Right renal pelvis (tissue), 4 donors: ENCODE results near the gene FADD. TPM values are rescaled to one million over a fixed set of nuclear protein-coding genes. Genes with fewer than 3 reads are reported as not detected.
A peak's percentile ranks its signal among the peaks of the same experiment; 100 is the strongest.

Experiments
- DNase-seq, 4 donors: peaks; one replicate each; pipeline ENCODE4 v3.0.0-alpha.2; 2013; ENCODE audit warnings: low read depth in 4 of 4, low spot score in 3 of 4, missing footprints in 1 of 4
- polyA plus RNA-seq, 4 donors: library from polyadenylated mRNA; unstranded; fragments of 120-200 nt; gene quantifications; one replicate each; pipeline ENCODE4 v1.2.1, GENCODE V29; 2013; ENCODE audit not compliant: insufficient read length in 4 of 4

Gene FADD
- polyA plus RNA-seq = 10 to 100 TPM; 15.7 to 21.6 (median 17.0) TPM

DNA sequence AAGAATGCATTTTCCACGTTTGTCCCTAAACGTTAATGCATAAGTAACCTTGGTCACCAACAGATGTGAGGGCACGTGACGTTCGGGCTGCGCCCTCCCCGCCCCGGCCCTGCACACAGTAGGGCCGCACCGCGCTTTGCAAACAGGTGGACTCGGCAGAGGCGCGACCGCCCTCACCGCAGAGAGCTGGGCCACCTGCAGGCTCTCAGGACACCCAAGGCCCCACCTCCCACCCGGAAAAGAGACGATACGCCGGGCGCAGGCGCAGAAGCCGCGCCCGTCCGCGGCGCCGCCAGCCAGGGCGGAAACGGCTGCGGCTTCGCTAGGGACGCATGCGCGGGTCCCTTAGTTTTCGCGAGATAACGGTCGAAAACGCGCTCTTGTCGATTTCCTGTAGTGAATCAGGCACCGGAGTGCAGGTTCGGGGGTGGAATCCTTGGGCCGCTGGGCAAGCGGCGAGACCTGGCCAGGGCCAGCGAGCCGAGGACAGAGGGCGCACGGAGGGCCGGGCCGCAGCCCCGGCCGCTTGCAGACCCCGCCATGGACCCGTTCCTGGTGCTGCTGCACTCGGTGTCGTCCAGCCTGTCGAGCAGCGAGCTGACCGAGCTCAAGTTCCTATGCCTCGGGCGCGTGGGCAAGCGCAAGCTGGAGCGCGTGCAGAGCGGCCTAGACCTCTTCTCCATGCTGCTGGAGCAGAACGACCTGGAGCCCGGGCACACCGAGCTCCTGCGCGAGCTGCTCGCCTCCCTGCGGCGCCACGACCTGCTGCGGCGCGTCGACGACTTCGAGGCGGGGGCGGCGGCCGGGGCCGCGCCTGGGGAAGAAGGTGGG is at the start of gene FADD:
TSS of gene FADD (plus strand) at position 377 of the 831 bp plus-strand sequence. CDS start at position 541, 164 bp downstream.
- DNase-seq = peak; percentile 88 to 91 (median 90)

DNA sequence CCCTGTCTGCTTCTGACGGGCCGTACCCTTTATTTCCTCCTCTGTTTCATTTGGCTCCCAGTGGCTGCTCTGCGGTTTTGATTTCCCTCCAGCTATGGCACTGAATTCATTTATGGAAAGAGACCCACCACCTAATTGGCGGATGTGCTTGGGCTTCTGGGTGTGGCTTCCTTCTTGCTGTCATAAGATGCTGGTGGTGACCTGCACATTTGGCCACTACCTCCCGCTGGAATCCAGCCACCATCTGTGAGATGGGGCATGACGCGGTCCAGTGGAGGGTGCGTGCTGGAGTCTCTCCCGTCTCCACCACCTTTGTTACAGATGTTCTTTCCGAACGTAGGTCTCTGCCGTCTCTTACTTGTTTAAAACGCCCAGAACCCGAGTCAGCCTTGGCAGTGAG is 47.7 kb upstream of the FADD start:
- DNase-seq = no peak

DNA sequence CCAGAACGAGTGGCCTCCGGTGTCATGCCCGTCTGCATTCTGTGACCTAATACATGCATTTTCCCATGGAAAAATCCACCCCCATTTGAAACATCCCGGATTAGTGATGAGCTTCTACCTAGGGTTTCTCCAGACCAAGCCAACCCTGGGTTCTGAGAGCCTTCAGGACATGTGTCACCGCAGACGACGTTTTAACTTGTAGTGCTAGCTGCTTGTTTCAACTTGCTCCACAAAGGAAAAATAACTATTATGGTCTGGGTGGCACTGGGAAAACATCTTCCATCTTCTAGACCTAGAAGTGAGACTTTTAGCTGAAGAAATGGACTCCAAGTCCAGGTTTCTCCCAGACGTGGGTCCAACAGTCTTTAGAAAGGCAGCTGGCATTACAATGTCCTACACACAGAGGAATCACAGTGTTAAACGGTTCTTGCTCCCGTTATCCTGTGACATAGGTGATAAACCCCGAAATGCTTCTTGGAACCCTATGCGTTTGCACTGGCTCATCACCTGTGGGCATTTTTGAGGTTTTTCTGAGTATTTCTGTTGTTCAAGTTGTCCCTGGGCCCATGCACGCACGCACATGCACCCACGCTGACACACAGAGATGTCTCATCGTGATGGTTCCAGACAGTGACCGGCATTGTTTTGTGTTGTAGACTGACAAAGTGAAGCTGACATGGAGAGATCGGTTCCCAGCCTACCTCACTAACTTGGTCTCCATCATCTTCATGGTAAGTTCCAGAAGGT is 46.6 kb upstream of the FADD start:
- DNase-seq = no peak

DNA sequence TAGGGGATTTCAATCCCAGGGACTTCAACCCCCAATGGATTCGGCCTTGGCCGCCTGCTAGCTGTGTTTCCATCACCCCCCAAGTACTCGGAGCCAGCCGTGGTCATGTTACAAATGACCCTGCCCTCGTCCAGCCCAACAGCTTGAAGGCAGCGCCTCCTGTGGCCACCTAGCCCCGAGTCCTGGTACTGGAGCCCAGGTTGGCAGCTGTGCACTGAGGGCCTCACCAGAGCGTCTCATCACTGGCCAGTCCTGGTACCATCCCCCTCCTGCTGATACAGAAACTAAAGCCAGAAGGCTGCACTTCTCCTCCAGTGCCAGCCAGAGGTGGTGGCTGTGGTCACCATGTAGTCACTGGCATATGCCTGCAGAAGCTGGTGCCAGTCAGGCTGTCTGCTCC is 44.9 kb upstream of the FADD start:
- no peak for DNase-seq

DNA sequence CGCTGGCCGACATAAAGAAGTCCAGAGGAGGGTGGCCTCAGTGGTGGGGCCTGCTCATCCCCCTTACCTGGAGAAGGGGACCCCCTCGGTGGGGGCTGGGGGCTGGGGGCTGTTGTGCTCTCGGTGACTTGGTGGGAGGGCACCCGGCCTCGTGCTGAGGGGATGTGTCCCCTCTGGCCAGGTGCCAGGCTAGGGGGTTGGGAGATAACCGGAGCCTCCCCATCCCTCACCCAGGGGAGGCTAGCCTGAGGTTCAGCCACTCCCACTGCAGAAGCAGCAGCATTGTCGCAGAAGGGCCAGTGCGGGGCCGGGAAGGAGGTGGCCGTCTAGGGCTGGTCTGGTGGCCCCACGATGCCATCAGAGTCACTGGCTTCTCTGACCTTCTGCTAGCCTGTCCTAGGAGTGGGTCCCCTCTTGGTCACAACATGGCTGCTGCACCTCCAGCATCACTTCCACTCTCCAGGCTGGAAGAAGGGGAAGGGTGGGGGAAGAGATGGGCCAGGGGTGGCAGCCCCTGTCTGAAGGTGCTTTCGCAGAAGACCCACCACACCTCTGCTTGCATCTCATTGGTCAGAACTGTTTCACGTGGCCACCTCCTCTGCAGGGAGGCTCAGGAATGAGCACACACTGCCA is 44.2 kb upstream of the FADD start:
- no peak for DNase-seq

GRCh38 chr11:70159627-70160570 is 43.2 kb upstream of the FADD start:
- DNase-seq = no peak

DNA sequence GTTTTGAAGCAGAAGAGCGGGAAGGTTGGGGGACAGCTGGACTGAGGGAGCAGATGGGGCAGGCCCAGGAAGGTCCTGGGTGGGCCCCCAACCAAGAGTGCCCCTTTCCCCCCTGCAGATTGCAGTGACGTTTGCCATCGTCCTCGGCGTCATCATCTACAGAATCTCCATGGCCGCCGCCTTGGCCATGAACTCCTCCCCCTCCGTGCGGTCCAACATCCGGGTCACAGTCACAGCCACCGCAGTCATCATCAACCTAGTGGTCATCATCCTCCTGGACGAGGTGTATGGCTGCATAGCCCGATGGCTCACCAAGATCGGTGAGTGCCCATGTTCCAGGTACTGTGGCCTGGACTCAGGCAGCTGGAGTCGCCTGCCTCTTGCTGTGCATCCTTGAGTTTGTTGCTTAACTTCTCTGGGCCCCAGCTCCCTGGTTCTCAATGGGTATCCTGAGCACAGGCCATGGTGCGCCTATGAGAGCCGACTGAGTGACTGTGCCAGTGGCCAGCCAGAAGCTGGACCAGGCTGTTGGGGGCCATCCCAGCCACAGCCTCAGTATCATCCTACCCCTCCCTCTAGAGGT is 42.0 kb upstream of the FADD start:
- no peak for DNase-seq

DNA sequence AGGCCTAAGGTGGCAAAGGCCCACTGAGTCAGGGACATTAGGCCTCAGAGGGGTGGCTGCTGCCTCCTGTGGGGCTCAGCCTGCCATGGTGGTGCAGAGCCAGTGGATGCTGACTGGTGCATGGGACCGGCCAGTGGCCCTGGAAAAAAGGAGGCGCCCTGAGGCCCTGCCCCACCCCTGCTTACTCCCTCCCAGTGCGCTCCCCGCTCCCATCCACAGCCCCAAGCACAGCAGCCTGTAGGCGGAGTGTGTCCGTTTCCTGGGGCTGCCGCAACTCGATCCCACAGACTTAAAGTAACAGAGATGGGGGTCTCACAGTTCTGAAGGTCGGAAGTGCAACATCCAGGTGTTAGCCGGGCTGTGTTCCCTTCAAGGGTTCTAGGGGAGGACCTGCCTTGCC is 38.4 kb upstream of the FADD start:
- no peak for DNase-seq

GRCh38 chr11:70167120-70167519 is 36.0 kb upstream of the FADD start:
- no peak for DNase-seq

- no peak for DNase-seq
Observed at GRCh38 chr11:70167723-70168404, 35.2 kb upstream of the FADD start.

- DNase-seq = no peak
Observed at GRCh38 chr11:70168405-70168754, 34.7 kb upstream of the FADD start.

DNA sequence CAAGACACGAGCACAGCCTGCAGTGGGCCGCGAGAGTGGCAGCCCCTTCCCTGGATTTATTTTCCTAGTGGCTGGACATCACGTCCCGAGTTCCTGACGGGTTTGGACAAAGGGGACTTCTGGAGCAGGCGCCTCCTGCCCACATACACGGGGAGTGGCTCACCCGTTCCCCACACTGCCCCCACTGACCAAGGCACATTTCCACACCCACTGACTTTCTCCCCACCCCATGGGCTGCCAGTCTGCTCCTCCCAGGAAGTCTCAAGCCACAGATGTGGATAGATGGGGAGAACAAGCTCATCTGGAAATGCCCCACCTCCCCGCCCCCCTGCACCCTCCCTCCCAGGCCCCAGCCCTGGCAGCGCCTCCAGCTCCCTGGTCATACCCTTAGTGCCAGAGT is 34.0 kb upstream of the FADD start:
- DNase-seq = no peak

GRCh38 chr11:70169632-70170031 is 33.5 kb upstream of the FADD start:
- DNase-seq = no peak

- DNase-seq = no peak
Observed at GRCh38 chr11:70170596-70171210, 32.4 kb upstream of the FADD start.

DNA sequence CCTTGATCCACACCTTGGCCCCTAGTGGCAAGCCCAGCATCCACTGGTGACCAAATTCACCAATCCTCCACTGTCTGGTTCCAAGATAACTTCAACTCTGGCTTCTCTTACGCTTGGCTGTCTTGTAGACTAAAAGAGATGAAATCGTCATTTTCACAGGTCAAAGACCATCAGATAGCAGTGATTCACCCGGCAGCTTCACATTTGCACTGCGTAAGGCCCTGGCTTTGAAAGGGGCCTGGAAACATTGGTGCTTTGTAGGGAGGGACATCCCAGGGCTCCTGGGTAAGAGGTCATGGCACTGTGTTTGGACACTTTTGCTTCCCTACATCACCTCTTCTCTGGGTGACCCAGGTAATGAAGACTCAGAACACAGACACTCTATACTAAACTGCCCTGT is 30.1 kb upstream of the FADD start:
- DNase-seq = no peak

GRCh38 chr11:70174547-70175235 is 28.4 kb upstream of the FADD start:
- no peak for DNase-seq

GRCh38 chr11:70175236-70175698 is 27.8 kb upstream of the FADD start:
- peak in 2 of 4 donors; percentile 22 to 34 for DNase-seq

- DNase-seq = no peak
Observed at GRCh38 chr11:70176940-70177689, 26.0 kb upstream of the FADD start.
